Neural progenitor cell (in vitro differentiated cells): Measurements from ENCODE around the gene SETD2. TPM values are rescaled to one million over a fixed set of nuclear protein-coding genes. Genes with fewer than 3 reads are reported as not detected.

Source experiments
- DNase-seq: peaks from one replicate; pipeline ENCODE4 v3.0.0-alpha.2; 2016; ENCODE audit warnings: low spot score
- H2AFZ ChIP-seq: fragments of 200-600 bp; sonication (generic); replicated peaks from 2 replicates; pipeline ENCODE4 v1.6.1; 2016; ENCODE audit warnings: antibody characterized with exemption
- H3F3A ChIP-seq: fragments of 200-600 bp; sonication (generic); 2 replicates; pipeline ENCODE4 v1.6.1; 2016; ENCODE audit warnings: antibody characterized with exemption, low read depth
- H3K27ac ChIP-seq: fragments of 200-600 bp; sonication (generic); 2 replicates; pipeline ENCODE4 v1.5.1; 2016; ENCODE audit warnings: mild to moderate bottlenecking
- H3K27me3 ChIP-seq: fragments of 200-600 bp; sonication (generic); 2 replicates; pipeline ENCODE4 v1.6.1; 2016; ENCODE audit warnings: mild to moderate bottlenecking, moderate library complexity
- H3K36me3 ChIP-seq: fragments of 200-600 bp; sonication (generic); 2 replicates; pipeline ENCODE4 v1.5.1; 2016
- H3K4me1 ChIP-seq: fragments of 200-600 bp; sonication (generic); 2 replicates; pipeline ENCODE4 v1.6.1; 2016; ENCODE audit warnings: mixed run types
- H3K4me2 ChIP-seq: fragments of 200-600 bp; sonication (generic); 2 replicates; pipeline ENCODE4 v1.6.1; 2016
- H3K4me3 ChIP-seq: fragments of 200-600 bp; sonication (generic); 2 replicates; pipeline ENCODE4 v1.5.1; 2016
- H3K79me2 ChIP-seq: fragments of 200-600 bp; sonication (generic); 2 replicates; pipeline ENCODE4 v1.6.1; 2016; ENCODE audit warnings: low read depth
- H3K9ac ChIP-seq: fragments of 200-600 bp; sonication (generic); 2 replicates; pipeline ENCODE4 v1.6.1; 2016
- H3K9me3 ChIP-seq: fragments of 200-600 bp; sonication (generic); 2 replicates; pipeline ENCODE4 v1.5.1; 2016; ENCODE audit warnings: low read depth
- H4K20me1 ChIP-seq: fragments of 200-600 bp; sonication (generic); 2 replicates; pipeline ENCODE4 v1.6.1; 2016; ENCODE audit warnings: low read depth
- H3K27ac Mint-ChIP-seq: 3 replicates; pipeline ENCODE4 v1.8.0; 2021; ENCODE audit warnings: mixed read lengths
- H3K27me3 Mint-ChIP-seq: 2 replicates; pipeline ENCODE4 v1.8.0; 2022; ENCODE audit warnings: low read depth, mild to moderate bottlenecking, inconsistent platforms, moderate library complexity, mixed read lengths; ENCODE audit not compliant: insufficient read depth
- H3K36me3 Mint-ChIP-seq: 3 replicates; pipeline ENCODE4 v1.8.0; 2021; ENCODE audit warnings: mixed read lengths
- H3K4me1 Mint-ChIP-seq: 3 replicates; pipeline ENCODE4 v1.8.0; 2021; ENCODE audit warnings: mixed read lengths
- H3K4me3 Mint-ChIP-seq: 3 replicates; pipeline ENCODE4 v1.8.0; 2021; ENCODE audit warnings: mild to moderate bottlenecking, moderate library complexity, mixed read lengths
- H3K9me3 Mint-ChIP-seq: 3 replicates; pipeline ENCODE4 v1.8.0; 2020; ENCODE audit warnings: mixed read lengths
- CTCF ChIP-seq: fragments of 200-600 bp; sonication (generic); IDR thresholded peaks from 2 replicates; pipeline ENCODE4 v1.5.1; 2017; ENCODE audit warnings: antibody characterized with exemption, mild to moderate bottlenecking
- EZH2 ChIP-seq: fragments of 200-600 bp; sonication (generic); IDR thresholded peaks from 2 replicates; pipeline ENCODE4 v1.6.1; 2017; ENCODE audit warnings: antibody characterized with exemption, mild to moderate bottlenecking, moderate library complexity
- EZH2phosphoT487 ChIP-seq: fragments of 200-600 bp; sonication (generic); IDR thresholded peaks from 2 replicates; pipeline ENCODE4 v1.6.1; 2017; ENCODE audit warnings: antibody characterized with exemption
- small RNA-seq: library from RNA; depleted of rRNA; stranded (forward); fragments of <200 nt; gene quantifications from one replicate; pipeline ENCODE3, GENCODE V24; 2015
- total RNA-seq: library from RNA; depleted of rRNA; stranded (reverse); fragments of >200 nt; gene quantifications from 2 replicates; pipeline ENCODE4 v1.2.3, GENCODE V29; 2015; ENCODE audit warnings: low replicate concordance

SETD2 gene
- total RNA-seq, 1 donor from 2014 or later: 46.0 TPM

GRCh38 chr3:46970391-46971091 is 193.4 kb downstream of the SETD2 start:
- Histone ChIP-seq H3K4me2 (no peak overlapping the region), H3K4me1 (no peaks in the 10 kb centered on the region), H3K27ac (no peak overlapping the region), H2AFZ (no peak overlapping the region), H3F3A (no peaks in the 10 kb centered on the region), H3K27me3 (no peaks in the 10 kb centered on the region), H3K79me2 (peaks cover 100% of the 10 kb centered on the region), H3K9ac (no peak overlapping the region), H4K20me1 (peaks cover 78% of the 10 kb centered on the region), H3K4me3 (no peak overlapping the region), H3K36me3 (no peaks in the 10 kb centered on the region), H3K9me3 (no peaks in the 10 kb centered on the region)
- Mint-ChIP-seq H3K9me3 (no peaks in the 10 kb centered on the region), H3K36me3 (peaks cover 23% of the 10 kb centered on the region), H3K27me3 (peaks cover 10% of the 10 kb centered on the region), H3K27ac (no peak overlapping the region), H3K4me3 (no peak overlapping the region), H3K4me1 (peaks cover 9% of the 10 kb centered on the region)
- TF ChIP-seq EZH2: no peak
- TF ChIP-seq CTCF: no peak
- TF ChIP-seq EZH2phosphoT487: no peak
- DNase-seq: no peak

- no peak overlapping the region for H3K9ac ChIP-seq
- peaks cover 67% of the 10 kb centered on the region for H4K20me1 ChIP-seq
- H3K4me3 Mint-ChIP-seq: no peak overlapping the region
- H3K9me3 Mint-ChIP-seq: no peaks in the 10 kb centered on the region
- peak overlapping the region; percentile 7 for H3K27ac Mint-ChIP-seq
- H2AFZ ChIP-seq: no peak overlapping the region
- DNase-seq: no peak
- H3K27ac ChIP-seq: no peak overlapping the region
- H3K4me1 Mint-ChIP-seq: no peaks in the 10 kb centered on the region
- H3K4me2 ChIP-seq: no peak overlapping the region
- H3K27me3 Mint-ChIP-seq: peaks cover 5% of the 10 kb centered on the region
- H3K4me3 ChIP-seq: no peak overlapping the region
- no peaks in the 10 kb centered on the region for H3K36me3 ChIP-seq
- H3K9me3 ChIP-seq: no peaks in the 10 kb centered on the region
- TF ChIP-seq EZH2phosphoT487 (no peak), EZH2 (no peak), CTCF (no peak)
- H3K36me3 Mint-ChIP-seq: peaks cover 21% of the 10 kb centered on the region
- H3F3A ChIP-seq: no peaks in the 10 kb centered on the region
- H3K79me2 ChIP-seq: peaks cover 93% of the 10 kb centered on the region
- no peaks in the 10 kb centered on the region for H3K27me3 ChIP-seq
- H3K4me1 ChIP-seq: no peaks in the 10 kb centered on the region
Observed at GRCh38 chr3:46968783-46969428, 195.0 kb downstream of the SETD2 start.

GRCh38 chr3:46966811-46967210 is 197.1 kb downstream of the SETD2 start:
- Mint-ChIP-seq H3K4me3 (no peak overlapping the region), H3K9me3 (peaks cover 10% of the 10 kb centered on the region), H3K27me3 (peaks cover 5% of the 10 kb centered on the region), H3K36me3 (peaks cover 31% of the 10 kb centered on the region), H3K4me1 (peaks cover under 1% of the 10 kb centered on the region), H3K27ac (no peak overlapping the region)
- no peak overlapping the region for H3K4me3 ChIP-seq
- no peak overlapping the region for H3K9ac ChIP-seq
- no peaks in the 10 kb centered on the region for H3K4me1 ChIP-seq
- H3F3A ChIP-seq: no peaks in the 10 kb centered on the region
- H3K79me2 ChIP-seq: peaks cover 86% of the 10 kb centered on the region
- H3K27me3 ChIP-seq: no peaks in the 10 kb centered on the region
- H3K36me3 ChIP-seq: no peaks in the 10 kb centered on the region
- H2AFZ ChIP-seq: no peak overlapping the region
- no peak overlapping the region for H3K4me2 ChIP-seq
- no peak for DNase-seq
- H3K27ac ChIP-seq: no peak overlapping the region
- peaks cover 56% of the 10 kb centered on the region for H4K20me1 ChIP-seq
- H3K9me3 ChIP-seq: peaks cover 7% of the 10 kb centered on the region
- no peak for TF ChIP-seq EZH2
- no peak for TF ChIP-seq CTCF
- no peak for TF ChIP-seq EZH2phosphoT487

Small RNA genes within 50 kb of the gene (small RNA-seq; reads per million reads assigned to genes)
- not detected for gene MRPL57P3

Other genes with a start within 250 kb of the SETD2 start
- 17.9 and 44.0 TPM in 2 replicates for gene CCDC12, start 187.4 kb downstream of the SETD2 start, total RNA-seq
- 6.3 and 19.1 TPM in 2 replicates for gene NBEAL2, start 184.4 kb downstream of the SETD2 start, total RNA-seq
- gene KIF9, start 118.7 kb upstream of the SETD2 start, total RNA-seq: 4.2 and 6.4 TPM in 2 replicates
- gene KLHL18, start 118.8 kb upstream of the SETD2 start, total RNA-seq: 7.3 and 14.0 TPM in 2 replicates
- gene PTPN23, start 216.9 kb upstream of the SETD2 start, total RNA-seq: 3.4 and 8.6 TPM in 2 replicates